K562 (cell line): ENCODE results near the gene RHAG. TPM values are rescaled to one million over a fixed set of nuclear protein-coding genes. Genes with fewer than 3 reads are reported as not detected.
A peak's percentile ranks its signal among the peaks of the same experiment; 100 is the strongest.

Experiments used
- ATAC-seq: fragments of 200-7000 bp; cut with Tn5 transposase; 3 replicates; pipeline ENCODE4 v1.9.1; 2020; ENCODE audit warnings: moderate library complexity
- BruUV-seq: library from RNA; stranded (reverse); fragments of 400-500 nt; replicated peaks from 2 replicates; lab custom pipeline; 2021; lab: Mats Ljungman, UMichigan
- CTCF ChIA-PET: fragments of 300-600 bp; formaldehyde crosslinking; extraction: SDS; loops from one replicate; lab custom pipeline; 2021; ENCODE audit warnings: low intra/inter-chr PET ratio; lab: Yijun Ruan, JAX
- POLR2A ChIA-PET: fragments of 300-600, 350-650 bp; sonication (Branson Sonifier 250); formaldehyde crosslinking; extraction: SDS; loops from one replicate; lab custom pipeline; 2021; ENCODE audit warnings: antibody characterized with exemption, inconsistent platforms; lab: Yijun Ruan, JAX
- DNase-seq, 4 experiments: peaks; one replicate each; pipeline versions ENCODE4 v3.0.0 to v3.0.0-alpha.2; 2011 to 2018; ENCODE audit warnings: low spot score in 3 of 4, mixed read lengths in 3 of 4; ENCODE audit errors: extremely low read depth in 1 of 4
- FAIRE-seq: peaks from 2 replicates; lab custom pipeline; 2011; peaks lifted over from hg19 to GRCh38; lab: Jason Lieb, UNC
- H2AFZ ChIP-seq: 2 replicates; pipeline ENCODE4 v1.6.0; 2011; ENCODE audit warnings: low read depth, low read length, control low read depth, inconsistent platforms
- H3K27ac ChIP-seq: fragments of 200-600 bp; 3 replicates; pipeline ENCODE4 v1.8.0; 2011; ENCODE audit warnings: low read depth, mild to moderate bottlenecking, control low read depth, inconsistent platforms, low read length, moderate library complexity, mixed read lengths; ENCODE audit errors: extremely low read depth
- H3K27me3 ChIP-seq, 2 experiments: fragments of 300-600 bp in 1 of 2; 2 replicates in 1 of 2; 3 replicates in 1 of 2; pipeline versions ENCODE4 v1.6.0 to v1.8.0; 2011; ENCODE audit warnings: inconsistent platforms in 2 of 2, low read length in 2 of 2, mild to moderate bottlenecking in 1 of 2, mixed read lengths in 1 of 2, moderate library complexity in 1 of 2; ENCODE audit not compliant: control insufficient read depth in 2 of 2, insufficient read depth in 2 of 2
- H3K36me3 ChIP-seq: fragments of 300-600 bp; 3 replicates; pipeline ENCODE4 v1.8.0; 2011; ENCODE audit warnings: mild to moderate bottlenecking, low read length, inconsistent platforms; ENCODE audit not compliant: control insufficient read depth, insufficient read depth
- H3K4me1 ChIP-seq, 2 experiments: fragments of 200-600 bp in 1 of 2; replicated peaks in 1 of 2; 2 replicates in 1 of 2; 3 replicates in 1 of 2; pipeline versions ENCODE4 v1.5.1 to v1.8.0; 2011; ENCODE audit warnings: inconsistent platforms in 2 of 2, low read length in 2 of 2, mild to moderate bottlenecking in 1 of 2, mixed read lengths in 1 of 2, moderate library complexity in 1 of 2; ENCODE audit not compliant: control insufficient read depth in 2 of 2, insufficient read depth in 2 of 2
- H3K4me2 ChIP-seq: 2 replicates; pipeline ENCODE4 v1.6.1; 2011; ENCODE audit warnings: low read length, control low read depth, inconsistent platforms, mixed read lengths; ENCODE audit not compliant: insufficient read depth
- H3K4me3 ChIP-seq: fragments of 200-600 bp; sonication (generic), shearing (Covaris generic); 2 replicates; pipeline ENCODE4 v1.5.1; 2016; ENCODE audit warnings: control low read depth, inconsistent platforms
- H3K79me2 ChIP-seq: fragments of 200-600 bp; 3 replicates; pipeline ENCODE4 v1.8.0; 2011; ENCODE audit warnings: low read length, inconsistent platforms; ENCODE audit not compliant: control insufficient read depth, insufficient read depth
- H3K9ac ChIP-seq, 2 experiments: 2 replicates each; pipeline versions ENCODE4 v1.6.0 to v1.6.1; 2011; ENCODE audit warnings: low read depth in 2 of 2, low read length in 2 of 2, control low read depth in 1 of 2, inconsistent platforms in 1 of 2, mild to moderate bottlenecking in 1 of 2, mixed read lengths in 1 of 2; ENCODE audit not compliant: insufficient read depth in 1 of 2
- H3K9me1 ChIP-seq: one replicate; pipeline ENCODE4 v1.6.0; 2011; ENCODE audit warnings: inconsistent platforms, mild to moderate bottlenecking, low read length, moderate library complexity; ENCODE audit not compliant: control insufficient read depth, insufficient read depth
- H3K9me3 ChIP-seq: replicated peaks from 2 replicates; pipeline ENCODE4 v1.5.1; 2011; ENCODE audit warnings: low read depth, low read length, inconsistent platforms; ENCODE audit not compliant: control insufficient read depth, insufficient read depth
- H4K20me1 ChIP-seq: replicated peaks from 2 replicates; pipeline ENCODE4 v1.6.1; 2011; ENCODE audit warnings: low read length, inconsistent platforms, mixed read lengths; ENCODE audit not compliant: control insufficient read depth, insufficient read depth
- BACH1 ChIP-seq: fragments of 200-800 bp; sonication (Bioruptor generic); IDR thresholded peaks from 2 replicates; pipeline ENCODE4 v1.6.1; 2016; ENCODE audit warnings: missing genetic modification characterization, missing compliant biosample characterization
- CBX8 ChIP-seq: fragments of 200-600 bp; sonication (generic); IDR thresholded peaks from 2 replicates; pipeline ENCODE4 v1.6.1; 2012; ENCODE audit warnings: borderline replicate concordance, mixed run types, low read depth, mild to moderate bottlenecking, moderate library complexity, mixed read lengths, low read length, control low read depth, inconsistent platforms; ENCODE audit not compliant: poor library complexity, severe bottlenecking; ENCODE audit errors: extremely low read depth
- L3MBTL2 ChIP-seq: fragments of 450-650 bp; IDR thresholded peaks from 2 replicates; pipeline ENCODE4 v1.6.1; 2016; ENCODE audit warnings: mild to moderate bottlenecking, moderate library complexity
- MAFK ChIP-seq: IDR thresholded peaks from 2 replicates; pipeline ENCODE4 v1.6.1; 2011; ENCODE audit warnings: low read length, improper control_type of control experiment
- NFIC ChIP-seq: fragments of 450-650 bp; IDR thresholded peaks from 2 replicates; pipeline ENCODE4 v1.6.1; 2017; ENCODE audit warnings: mild to moderate bottlenecking, inconsistent platforms
- RAD21 ChIP-seq, 2 experiments: fragments of 250-450 bp in 1 of 2; fragments of 450-650 bp in 1 of 2; sonication (Bioruptor Pico) in 1 of 2; formaldehyde crosslinking in 1 of 2; IDR thresholded peaks in 1 of 2; conservative IDR thresholded peaks in 1 of 2; 2 replicates each; pipeline versions ENCODE4 v1.4.0 to v1.8.0; 2020 to 2022; ENCODE audit warnings: mild to moderate bottlenecking in 2 of 2, moderate library complexity in 1 of 2
- RUNX1 ChIP-seq: sonication (generic); IDR thresholded peaks from 2 replicates; pipeline ENCODE4 v1.6.1; 2016; ENCODE audit warnings: antibody characterized with exemption, low read depth
- SNRNP70 ChIP-seq: fragments of 200-400 bp; formaldehyde crosslinking; optimal IDR thresholded peaks from 2 replicates; pipeline ENCODE3; 2017; ENCODE audit warnings: low read depth, low read length
- TEAD4 ChIP-seq, 2 experiments: sonication (generic) in 1 of 2; formaldehyde crosslinking in 1 of 2; IDR thresholded peaks; 2 replicates each; pipeline versions ENCODE4 v1.6.1 to v1.8.0; 2012 to 2022; ENCODE audit warnings: borderline replicate concordance in 1 of 2, inconsistent platforms in 1 of 2, low read length in 1 of 2, mild to moderate bottlenecking in 1 of 2, missing genetic modification reagents in 1 of 2
- WGBS: fragments of 100-300 bp; shearing (Covaris generic); methylation state at CpG from one replicate; pipeline ENCODE4 v1.1.6; 2016; ENCODE audit warnings: low coverage, mixed read lengths; ENCODE audit not compliant: insufficient coverage; ENCODE audit errors: missing lambda C conversion rate; 5-methylcytosine and 5-hydroxymethylcytosine counted together
- in situ Hi-C: fragments of 300-500 bp; cut with MboI; formaldehyde crosslinking; loops from 4 replicates; pipeline ENCODE4 v1.15.0; 2018; ENCODE audit warnings: inconsistent platforms, mixed read lengths
- intact Hi-C: fragments of 100-400 bp; cut with micrococcal nuclease; formaldehyde crosslinking; loops from 2 replicates; pipeline ENCODE4 v1.14.2; 2022
- polyA plus RNA-seq, 8 experiments: library from polyadenylated mRNA; depleted of rRNA in 4 of 8; stranded (reverse) in 5 of 8; unstranded in 3 of 8; fragments of >200 nt; fragmentation: Nextera tagmentation in 2 of 8; fragmentation: Illumina TruSeq in 1 of 8; extraction: Ambion mirVana in 2 of 8; extraction: Trizol in 1 of 8; gene quantifications; 2 replicates each; pipeline versions ENCODE4 v1.2.1 to v1.2.3, GENCODE V29; 2011 to 2014; ENCODE audit warnings: inconsistent platforms in 1 of 8, missing spikeins in 1 of 8
- total RNA-seq, 7 experiments: library from RNA; depleted of rRNA in 6 of 7; stranded (reverse); fragments of >200 nt in 6 of 7; fragmentation: Illumina TruSeq in 2 of 7; extraction: Trizol in 2 of 7; gene quantifications; 2 replicates each; pipeline versions ENCODE4 v1.2.1 to v1.2.3, GENCODE V29; 2011 to 2021; ENCODE audit warnings: low replicate concordance in 1 of 7
- TF ChIP-seq, protein P1 (sequence below), 3 experiments: IDR thresholded peaks in 2 of 3; conservative IDR thresholded peaks in 1 of 3; 2 replicates each; pipeline ENCODE4 v1.5.1; 2011 to 2012; ENCODE audit warnings: low read length in 3 of 3, mild to moderate bottlenecking in 3 of 3, control low read depth in 2 of 3, improper control_type of control experiment in 1 of 3, inconsistent platforms in 1 of 3, low read depth in 1 of 3, mixed read lengths in 1 of 3, moderate library complexity in 1 of 3; ENCODE audit not compliant: insufficient read depth in 2 of 3

The RHAG gene
- total and polyA plus RNA-seq, 9 of the 15 experiments (the other 6 are each of a cell fraction or from before 2014, with no cell fraction given) = 290 to 1,202 (median 505) TPM

DNA sequence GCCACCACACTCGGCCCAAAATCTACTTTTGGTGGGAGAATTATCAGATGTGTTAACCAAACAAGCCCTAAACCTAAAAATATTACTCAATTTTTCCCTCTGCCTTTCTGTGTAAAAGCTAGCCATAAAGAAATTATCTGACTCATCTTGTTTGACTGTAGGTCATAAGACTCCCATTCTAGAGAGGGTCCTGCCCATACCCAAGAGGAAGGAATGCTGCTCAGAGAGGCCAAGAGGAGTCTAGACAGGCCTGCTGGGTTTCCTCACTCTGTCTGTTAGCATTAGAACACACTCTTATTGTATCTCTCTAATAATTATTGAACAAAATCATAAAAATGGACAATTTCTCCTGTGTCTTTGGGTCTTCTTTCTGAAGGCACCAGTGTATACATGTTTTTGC lies 60.0 kb downstream of the RHAG start (continued):
- TF ChIP-seq CBX8 = no peak
- no peak for TF ChIP-seq NFIC
- TF ChIP-seq BACH1 (tag) = no peak

DNA sequence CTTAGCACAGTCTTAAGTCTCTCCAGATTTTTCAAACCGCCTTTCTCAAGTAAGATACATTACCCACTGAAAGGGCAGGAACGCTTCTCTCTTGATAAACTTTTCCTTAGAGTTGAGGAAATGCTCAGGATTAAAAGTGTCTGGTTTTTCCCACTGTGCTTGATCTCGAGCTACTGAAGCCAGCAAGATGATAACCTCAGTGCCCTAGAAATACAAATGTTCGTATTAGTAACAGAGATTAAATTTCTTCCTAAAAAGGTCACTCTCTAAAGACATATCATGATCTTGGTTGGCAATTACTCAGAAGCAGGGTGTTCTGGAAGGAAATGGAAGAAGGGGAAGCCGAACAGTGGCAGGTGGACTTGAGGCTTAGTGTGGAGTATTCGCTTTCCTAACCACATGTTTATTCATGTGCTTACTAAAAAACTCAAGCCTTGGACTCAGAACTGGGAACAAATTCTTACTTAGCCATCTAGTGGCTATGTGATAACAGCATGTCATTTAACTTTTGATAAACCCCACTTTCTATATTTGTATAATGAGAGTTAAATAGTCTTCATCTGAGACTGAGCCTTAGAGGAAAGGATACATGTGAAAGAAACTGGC lies 66.1 kb downstream of the RHAG start:
- in situ Hi-C loops = no loop called here
- peak; percentile 34; the same call in 1 of the 2 replicates for TF ChIP-seq L3MBTL2
- no peak for TF ChIP-seq MAFK
- TF ChIP-seq RUNX1 = no peak
- TF ChIP-seq, protein P1, sequence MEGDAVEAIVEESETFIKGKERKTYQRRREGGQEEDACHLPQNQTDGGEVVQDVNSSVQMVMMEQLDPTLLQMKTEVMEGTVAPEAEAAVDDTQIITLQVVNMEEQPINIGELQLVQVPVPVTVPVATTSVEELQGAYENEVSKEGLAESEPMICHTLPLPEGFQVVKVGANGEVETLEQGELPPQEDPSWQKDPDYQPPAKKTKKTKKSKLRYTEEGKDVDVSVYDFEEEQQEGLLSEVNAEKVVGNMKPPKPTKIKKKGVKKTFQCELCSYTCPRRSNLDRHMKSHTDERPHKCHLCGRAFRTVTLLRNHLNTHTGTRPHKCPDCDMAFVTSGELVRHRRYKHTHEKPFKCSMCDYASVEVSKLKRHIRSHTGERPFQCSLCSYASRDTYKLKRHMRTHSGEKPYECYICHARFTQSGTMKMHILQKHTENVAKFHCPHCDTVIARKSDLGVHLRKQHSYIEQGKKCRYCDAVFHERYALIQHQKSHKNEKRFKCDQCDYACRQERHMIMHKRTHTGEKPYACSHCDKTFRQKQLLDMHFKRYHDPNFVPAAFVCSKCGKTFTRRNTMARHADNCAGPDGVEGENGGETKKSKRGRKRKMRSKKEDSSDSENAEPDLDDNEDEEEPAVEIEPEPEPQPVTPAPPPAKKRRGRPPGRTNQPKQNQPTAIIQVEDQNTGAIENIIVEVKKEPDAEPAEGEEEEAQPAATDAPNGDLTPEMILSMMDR (IDR thresholded peaks at IDR 0.05 in 2 of 3, conservative IDR thresholded peaks at IDR 0.05 in 1 of 3; ENCODE audit: insufficient read depth in 2 of 3, low read depth in 1 of 3, low read length in 3 of 3) = peak; percentile 18 to 36 (median 27); a peak in 3 of 6 replicates
- 0 out of 2 replicates have a peak, but pooled peaks have one; percentile 26 for TF ChIP-seq TEAD4 (IDR thresholded peaks at IDR 0.05; ENCODE audit: low read length)
- no peak for TF ChIP-seq TEAD4 (CRISPR knock-in tag; IDR thresholded peaks at IDR 0.05; ENCODE audit: borderline replicate concordance)
- no peak for TF ChIP-seq SNRNP70
- TF ChIP-seq RAD21 (CRISPR knock-in tag; conservative IDR thresholded peaks at IDR 0.05 in 1 of 2, IDR thresholded peaks at IDR 0.05 in 1 of 2) = peak in 1 of 2 experiments; percentile 45; a peak in 2 of 4 replicates
- intact Hi-C loops = no loop called here
- BruUV-seq = no TSS peak
- Histone ChIP-seq H3K9me3 (no peaks in the 10 kb centered on the region), H3K4me1 (no peaks in the 10 kb centered on the region), H3K36me3 (no peaks in the 10 kb centered on the region), H3K9me1 (no peaks in the 10 kb centered on the region), H3K4me3 (no peak overlapping the region), H3K9ac (peak overlapping the region in 1 of 2 experiments; percentile 15; a peak in 1 of 4 replicates), H3K27ac (no peak overlapping the region), H2AFZ (peak overlapping the region; percentile 84), H3K27me3 (no peaks in the 10 kb centered on the region), H4K20me1 (no peaks in the 10 kb centered on the region), H3K4me2 (no peak overlapping the region; the same call in 1 of the 2 replicates), H3K79me2 (no peaks in the 10 kb centered on the region)
- CTCF ChIA-PET = no interaction called here
- WGBS = 34% methylated on average over 6 of the region's 6 CpGs
- ATAC-seq = peak; percentile 61
- POLR2A ChIA-PET = no interaction called here
- FAIRE-seq = peak; percentile 60
- peak in 1 of 4 experiments; percentile 29 for DNase-seq
